Activated CD8-positive, alpha-beta memory T cell treated with anti-CD3 and anti-CD28 coated beads for 4 hours (primary cell): Measurements from ENCODE around the gene INO80B.

Experiments
- DNase-seq, 2 donors: peaks; one replicate each; pipeline ENCODE4 v3.0.0-alpha.2; 2020; ENCODE audit warnings: low read depth in 2 of 2

Gene INO80B

GRCh38 chr2:74502147-74502719 is 47.3 kb downstream of the INO80B start:
- no peak for DNase-seq

GRCh38 chr2:74502720-74503505 is 48.0 kb downstream of the INO80B start:
- DNase-seq: no peak

- DNase-seq: no peak
Observed at GRCh38 chr2:74503506-74504475, 48.9 kb downstream of the INO80B start.

- no peak for DNase-seq
Observed at GRCh38 chr2:74504591-74504990, 49.7 kb downstream of the INO80B start.

- no peak for DNase-seq
Observed at GRCh38 chr2:74505448-74506246, 50.8 kb downstream of the INO80B start.

- DNase-seq: peak; percentile 99
Observed at GRCh38 chr2:74507145-74507925, 52.4 kb downstream of the INO80B start, which contains the start of gene PCGF1. Gene PCGF1, minus strand, starts transcription at chr2:74507695. Its CDS starts 27 bp downstream, at chr2:74507668.
